Right atrium auricular region (tissue), 2 donors: ENCODE measurements around the gene MANEAL. TPM values are rescaled to one million over a fixed set of nuclear protein-coding genes. Genes with fewer than 3 reads are reported as not detected.

ENCODE experiments used
- DNase-seq: peaks from one replicate; pipeline ENCODE4 v3.0.0-alpha.2; 2019; ENCODE audit warnings: low spot score
- H3K27ac ChIP-seq, 2 donors: fragments of 200-600 bp; sonication (generic); 1 replicate in 1 of 2; 2 replicates in 1 of 2; pipeline ENCODE4 v1.5.1; 2016 to 2019
- H3K27me3 ChIP-seq, 2 donors: fragments of 200-600 bp; sonication (generic); one replicate each; pipeline versions ENCODE4 v1.5.1 to v1.6.0; 2017 to 2019
- H3K36me3 ChIP-seq: fragments of 200-600 bp; sonication (generic); one replicate; pipeline ENCODE4 v1.5.1; 2016
- H3K4me1 ChIP-seq, 2 donors: fragments of 200-600 bp; sonication (generic); one replicate each; pipeline versions ENCODE4 v1.5.1 to v1.6.0; 2017 to 2019
- H3K4me3 ChIP-seq, 2 donors: fragments of 200-600 bp; sonication (generic); 1 replicate in 1 of 2; 2 replicates in 1 of 2; pipeline ENCODE4 v1.5.1; 2017 to 2019; ENCODE audit warnings: mild to moderate bottlenecking in 1 of 2, moderate library complexity in 1 of 2
- H3K9me3 ChIP-seq, 2 donors: fragments of 200-600 bp; sonication (generic); one replicate each; pipeline ENCODE4 v1.5.1; 2019
- total RNA-seq, 2 donors: library from RNA; depleted of rRNA; stranded (reverse); fragments of >200 nt; gene quantifications; one replicate each; pipeline ENCODE4 v1.1.0, GENCODE V29; 2016
- TF ChIP-seq, protein P1 (sequence below), 2 donors: fragments of 200-600 bp; sonication (generic); IDR thresholded peaks; one replicate each; pipeline ENCODE4 v1.5.1; 2019; ENCODE audit warnings: antibody characterized with exemption in 2 of 2

The MANEAL gene
- total RNA-seq, 2 donors from 2014 or later, result 0.67 to 1.0 TPM

DNA sequence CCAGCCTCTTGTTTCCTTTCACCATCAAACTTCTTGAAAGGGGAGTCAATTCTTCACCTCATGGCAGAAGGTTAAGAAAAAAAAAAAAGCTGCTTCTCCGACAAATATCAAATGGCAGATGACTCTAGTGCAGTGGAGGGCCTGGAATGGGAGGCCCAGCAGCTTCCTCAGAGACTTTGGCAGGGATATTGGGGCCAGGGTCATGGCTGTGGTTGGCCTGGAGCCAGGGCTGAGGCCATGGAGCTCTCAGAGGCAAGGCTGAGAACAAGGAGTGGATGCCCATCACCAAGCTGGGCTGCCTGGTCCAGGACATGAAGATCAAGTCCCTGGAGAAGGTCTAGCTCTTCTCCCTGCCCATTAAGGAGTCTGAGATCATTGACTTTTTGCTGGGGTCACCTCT is 47.1 kb downstream of the MANEAL start:
- Histone ChIP-seq H3K4me1 (peaks cover 0 to 6% of the 10 kb centered on the region in 2 donors), H3K27me3 (no peaks in the 10 kb centered on the region), H3K27ac (no peak overlapping the region), H3K36me3 (peaks cover 42% of the 10 kb centered on the region), H3K4me3 (no peak overlapping the region), H3K9me3 (no peaks in the 10 kb centered on the region)
- DNase-seq, result no peak
- TF ChIP-seq, protein P1, sequence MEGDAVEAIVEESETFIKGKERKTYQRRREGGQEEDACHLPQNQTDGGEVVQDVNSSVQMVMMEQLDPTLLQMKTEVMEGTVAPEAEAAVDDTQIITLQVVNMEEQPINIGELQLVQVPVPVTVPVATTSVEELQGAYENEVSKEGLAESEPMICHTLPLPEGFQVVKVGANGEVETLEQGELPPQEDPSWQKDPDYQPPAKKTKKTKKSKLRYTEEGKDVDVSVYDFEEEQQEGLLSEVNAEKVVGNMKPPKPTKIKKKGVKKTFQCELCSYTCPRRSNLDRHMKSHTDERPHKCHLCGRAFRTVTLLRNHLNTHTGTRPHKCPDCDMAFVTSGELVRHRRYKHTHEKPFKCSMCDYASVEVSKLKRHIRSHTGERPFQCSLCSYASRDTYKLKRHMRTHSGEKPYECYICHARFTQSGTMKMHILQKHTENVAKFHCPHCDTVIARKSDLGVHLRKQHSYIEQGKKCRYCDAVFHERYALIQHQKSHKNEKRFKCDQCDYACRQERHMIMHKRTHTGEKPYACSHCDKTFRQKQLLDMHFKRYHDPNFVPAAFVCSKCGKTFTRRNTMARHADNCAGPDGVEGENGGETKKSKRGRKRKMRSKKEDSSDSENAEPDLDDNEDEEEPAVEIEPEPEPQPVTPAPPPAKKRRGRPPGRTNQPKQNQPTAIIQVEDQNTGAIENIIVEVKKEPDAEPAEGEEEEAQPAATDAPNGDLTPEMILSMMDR (IDR thresholded peaks at IDR 0.05), result no peak

DNA sequence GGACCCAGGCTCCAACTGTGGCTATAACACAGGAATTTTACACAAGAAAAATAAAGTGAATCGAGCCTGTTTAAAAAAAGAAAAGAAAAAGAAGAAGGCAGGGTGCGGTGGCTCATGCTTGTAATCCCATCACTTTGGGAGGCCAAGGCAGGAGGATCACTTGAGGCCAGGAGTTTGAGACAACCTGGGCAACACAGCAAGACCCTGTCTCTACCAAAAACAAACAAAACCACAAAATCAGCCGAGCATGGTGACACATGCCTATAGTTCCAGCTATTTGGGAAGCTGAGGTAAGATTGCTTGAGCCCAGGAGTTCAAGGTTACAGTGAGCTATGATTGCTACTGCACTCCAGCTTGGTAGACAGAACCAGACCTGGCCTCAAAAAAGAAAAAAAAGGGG is 48.0 kb downstream of the MANEAL start:
- TF ChIP-seq, protein P1 (IDR thresholded peaks at IDR 0.05), result no peak
- no peak for DNase-seq
- Histone ChIP-seq H3K27me3 (no peaks in the 10 kb centered on the region), H3K4me3 (no peak overlapping the region), H3K4me1 (peaks cover 0 to 8% of the 10 kb centered on the region in 2 donors), H3K27ac (no peak overlapping the region), H3K9me3 (no peaks in the 10 kb centered on the region), H3K36me3 (peaks cover 33% of the 10 kb centered on the region)

DNA sequence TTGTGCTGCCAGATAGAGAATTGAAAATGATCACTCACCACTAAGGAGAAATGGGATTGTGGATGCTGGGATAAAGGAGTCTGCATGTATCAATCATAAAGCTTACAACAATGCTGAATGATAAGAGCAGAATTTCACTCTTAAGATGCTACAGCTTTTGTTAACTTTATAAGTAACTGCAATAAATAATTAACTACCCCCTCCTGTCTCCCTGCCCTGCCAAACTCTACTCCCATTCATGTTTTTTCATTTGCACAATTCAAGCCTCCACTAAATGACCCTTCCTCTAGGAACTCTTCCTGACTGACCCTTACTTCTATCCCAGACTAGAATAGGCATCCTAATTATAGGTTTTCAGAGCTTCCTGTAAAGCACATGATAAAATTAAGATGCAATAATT is 50.9 kb downstream of the MANEAL start:
- Histone ChIP-seq H3K9me3 (no peaks in the 10 kb centered on the region), H3K4me3 (no peak overlapping the region), H3K36me3 (peaks cover 5% of the 10 kb centered on the region), H3K27ac (no peak overlapping the region), H3K27me3 (no peaks in the 10 kb centered on the region), H3K4me1 (peaks cover 0 to 13% of the 10 kb centered on the region in 2 donors)
- DNase-seq, result no peak
- TF ChIP-seq, protein P1 (IDR thresholded peaks at IDR 0.05), result no peak

DNA sequence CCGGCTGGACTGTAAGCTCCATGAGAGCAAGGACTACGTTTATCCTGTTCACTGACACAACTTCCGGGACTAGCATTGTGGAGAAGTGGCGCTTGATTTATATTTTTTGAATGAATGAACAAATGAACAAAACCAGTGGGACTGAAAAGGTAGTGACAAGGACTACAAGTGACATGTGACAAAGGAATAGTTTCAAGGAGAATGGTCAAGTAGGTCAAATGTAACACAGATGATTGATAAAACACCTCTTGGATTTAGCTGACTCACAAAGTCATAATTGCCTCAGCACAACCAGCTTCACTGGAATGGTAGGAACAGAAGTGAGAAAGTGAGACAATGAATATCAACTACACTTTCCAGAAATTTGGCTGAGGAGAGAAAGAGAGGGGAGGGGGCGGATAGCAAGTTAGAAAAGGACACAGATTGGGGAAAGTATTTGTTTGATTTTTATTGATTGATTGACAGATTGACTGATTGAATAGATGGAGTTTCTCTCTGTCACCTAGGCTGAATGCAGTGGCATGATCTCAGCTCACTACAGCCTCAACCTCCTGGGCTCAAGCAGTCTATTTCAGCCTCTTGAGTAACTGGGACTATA is 51.5 kb downstream of the MANEAL start:
- no peaks in the 10 kb centered on the region for H3K9me3 ChIP-seq
- H3K4me1 ChIP-seq, result peaks cover 0 to 13% of the 10 kb centered on the region in 2 donors
- H3K27ac ChIP-seq, result no peak overlapping the region
- H3K4me3 ChIP-seq, result no peak overlapping the region
- TF ChIP-seq, protein P1 (IDR thresholded peaks at IDR 0.05), result no peak
- no peaks in the 10 kb centered on the region for H3K27me3 ChIP-seq
- no peaks in the 10 kb centered on the region for H3K36me3 ChIP-seq
- DNase-seq, result no peak

DNA sequence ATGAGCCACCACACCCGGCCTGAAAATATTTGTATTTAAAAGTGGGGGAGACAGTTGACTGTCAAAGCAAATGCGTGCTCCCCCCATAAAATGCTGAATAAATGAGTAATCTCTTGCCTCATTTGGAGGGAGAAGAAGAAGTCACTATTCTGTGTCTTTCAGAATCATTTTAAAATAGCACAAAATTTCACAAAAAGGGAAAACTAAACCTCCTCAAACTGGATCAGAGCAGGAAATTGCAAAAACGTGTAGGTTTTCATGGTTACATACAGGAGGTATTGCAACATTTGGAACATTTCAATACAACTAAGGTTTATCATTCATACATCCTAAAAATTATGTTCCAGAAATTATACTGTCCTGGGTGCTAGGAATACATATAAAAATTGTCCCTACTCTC is 52.1 kb downstream of the MANEAL start:
- DNase-seq, result no peak
- no peak overlapping the region for H3K4me3 ChIP-seq
- no peaks in the 10 kb centered on the region for H3K9me3 ChIP-seq
- H3K36me3 ChIP-seq, result no peaks in the 10 kb centered on the region
- H3K27ac ChIP-seq, result no peak overlapping the region
- no peaks in the 10 kb centered on the region for H3K27me3 ChIP-seq
- TF ChIP-seq, protein P1 (IDR thresholded peaks at IDR 0.05), result no peak
- H3K4me1 ChIP-seq, result peaks cover 0 to 19% of the 10 kb centered on the region in 2 donors
